Esophagus muscularis mucosa (tissue), 3 donors: ENCODE data around the gene FXYD6.

Experiments used
- CTCF ChIP-seq, 3 experiments: fragments of 200-600 bp in 2 of 3; fragments of 450-650 bp in 1 of 3; sonication (generic) in 2 of 3; IDR thresholded peaks; one replicate each; pipeline ENCODE4 v1.5.1; 2017 to 2019; ENCODE audit warnings: antibody characterized with exemption in 3 of 3, mild to moderate bottlenecking in 2 of 3, moderate library complexity in 1 of 3
- EP300 ChIP-seq: sonication (generic); formaldehyde crosslinking; IDR thresholded peaks from one replicate; pipeline ENCODE4 v1.6.1; 2017; ENCODE audit warnings: antibody characterized with exemption

GRCh38 chr11:117919341-117919740, 42.9 kb upstream of the FXYD6 start:
- TF ChIP-seq CTCF (IDR thresholded peaks at IDR 0.05) = no peak
- TF ChIP-seq EP300 = no peak
